Body of pancreas (tissue), 4 donors: Measurements from ENCODE around the gene MBNL1.
"Not testable (repeated sequence)": the region's sequence is repeated elsewhere in the genome, so short reads cannot be mapped to it uniquely, and the experiment has no call there.

Source experiments
- POLR2A ChIP-seq, 3 donors: fragments of 450-650 bp; IDR thresholded peaks; one replicate each; pipeline ENCODE4 v1.6.1; 2016; ENCODE audit warnings: antibody characterized with exemption in 3 of 3, mild to moderate bottlenecking in 2 of 3
- TF ChIP-seq, protein P1 (sequence below), 7 experiments: fragments of 450-650 bp in 4 of 7; fragments of 200-600 bp in 3 of 7; sonication (generic) in 3 of 7; IDR thresholded peaks; one replicate each; pipeline ENCODE4 v1.5.1; 2016 to 2019; ENCODE audit warnings: antibody characterized with exemption in 7 of 7

GRCh38 chr3:152372633-152373032 lies 103.9 kb downstream of the MBNL1 start:
- TF ChIP-seq, protein P1, sequence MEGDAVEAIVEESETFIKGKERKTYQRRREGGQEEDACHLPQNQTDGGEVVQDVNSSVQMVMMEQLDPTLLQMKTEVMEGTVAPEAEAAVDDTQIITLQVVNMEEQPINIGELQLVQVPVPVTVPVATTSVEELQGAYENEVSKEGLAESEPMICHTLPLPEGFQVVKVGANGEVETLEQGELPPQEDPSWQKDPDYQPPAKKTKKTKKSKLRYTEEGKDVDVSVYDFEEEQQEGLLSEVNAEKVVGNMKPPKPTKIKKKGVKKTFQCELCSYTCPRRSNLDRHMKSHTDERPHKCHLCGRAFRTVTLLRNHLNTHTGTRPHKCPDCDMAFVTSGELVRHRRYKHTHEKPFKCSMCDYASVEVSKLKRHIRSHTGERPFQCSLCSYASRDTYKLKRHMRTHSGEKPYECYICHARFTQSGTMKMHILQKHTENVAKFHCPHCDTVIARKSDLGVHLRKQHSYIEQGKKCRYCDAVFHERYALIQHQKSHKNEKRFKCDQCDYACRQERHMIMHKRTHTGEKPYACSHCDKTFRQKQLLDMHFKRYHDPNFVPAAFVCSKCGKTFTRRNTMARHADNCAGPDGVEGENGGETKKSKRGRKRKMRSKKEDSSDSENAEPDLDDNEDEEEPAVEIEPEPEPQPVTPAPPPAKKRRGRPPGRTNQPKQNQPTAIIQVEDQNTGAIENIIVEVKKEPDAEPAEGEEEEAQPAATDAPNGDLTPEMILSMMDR (IDR thresholded peaks at IDR 0.05): not testable (repeated sequence)
- TF ChIP-seq POLR2A (IDR thresholded peaks at IDR 0.05): not testable (repeated sequence)
